Measurements from ENCODE around the gene SETD1B.
A peak's percentile ranks its signal among the peaks of the same experiment; 100 is the strongest.
"Not testable (repeated sequence)": the region's sequence is repeated elsewhere in the genome, so short reads cannot be mapped to it uniquely, and the experiment has no call there.

SETD1B gene

GRCh38 chr12:121781998-121782979, 21.5 kb upstream of the SETD1B start:
- peak; percentile 79 for FAIRE-seq
- DNase-seq (ENCODE audit: insufficient read length) = no peak
- TF ChIP-seq POLR2AphosphoS5 (IDR thresholded peaks at IDR 0.05; ENCODE audit: low read depth, low read length) (peak; percentile 50), TAF1 (IDR thresholded peaks at IDR 0.05; ENCODE audit: borderline replicate concordance, low read depth, low read length) (no peak), POLR2A (IDR thresholded peaks at IDR 0.05; ENCODE audit: low read depth, low read length) (no peak)

- DNase-seq (ENCODE audit: insufficient read length) (no peak), FAIRE-seq (no peak)
- no peak for TF ChIP-seq TAF1 (IDR thresholded peaks at IDR 0.05; ENCODE audit: borderline replicate concordance, low read depth, low read length)
- TF ChIP-seq POLR2A (IDR thresholded peaks at IDR 0.05; ENCODE audit: low read depth, low read length) = no peak
- TF ChIP-seq POLR2AphosphoS5 (IDR thresholded peaks at IDR 0.05; ENCODE audit: low read depth, low read length) = no peak
Measured at GRCh38 chr12:121783766-121784165, 20.0 kb upstream of the SETD1B start.

GRCh38 chr12:121784460-121784859, 19.3 kb upstream of the SETD1B start:
- DNase-seq (ENCODE audit: insufficient read length) = no peak

GRCh38 chr12:121786440-121786825, 17.4 kb upstream of the SETD1B start:
- DNase-seq (ENCODE audit: insufficient read length) (no peak), FAIRE-seq (no peak)
- no peak for TF ChIP-seq TAF1 (IDR thresholded peaks at IDR 0.05; ENCODE audit: borderline replicate concordance, low read depth, low read length)
- no peak for TF ChIP-seq POLR2AphosphoS5 (IDR thresholded peaks at IDR 0.05; ENCODE audit: low read depth, low read length)
- TF ChIP-seq POLR2A (IDR thresholded peaks at IDR 0.05; ENCODE audit: low read depth, low read length) = no peak

More at GRCh38 chr12:121784460-121784859, 19.3 kb upstream of the SETD1B start:
- TF ChIP-seq TAF1 (IDR thresholded peaks at IDR 0.05; ENCODE audit: borderline replicate concordance, low read depth, low read length) (no peak), POLR2AphosphoS5 (IDR thresholded peaks at IDR 0.05; ENCODE audit: low read depth, low read length) (no peak), POLR2A (IDR thresholded peaks at IDR 0.05; ENCODE audit: low read depth, low read length) (no peak)
- FAIRE-seq = no peak

- TF ChIP-seq POLR2A (IDR thresholded peaks at IDR 0.05; ENCODE audit: low read depth, low read length) (no peak), TAF1 (IDR thresholded peaks at IDR 0.05; ENCODE audit: borderline replicate concordance, low read depth, low read length) (no peak), POLR2AphosphoS5 (IDR thresholded peaks at IDR 0.05; ENCODE audit: low read depth, low read length) (no peak)
- FAIRE-seq (peak; percentile 5), DNase-seq (ENCODE audit: insufficient read length) (no peak)
Measured at GRCh38 chr12:121787063-121788025, 16.5 kb upstream of the SETD1B start.

- TF ChIP-seq TAF1 (IDR thresholded peaks at IDR 0.05; ENCODE audit: borderline replicate concordance, low read depth, low read length) (no peak), POLR2AphosphoS5 (IDR thresholded peaks at IDR 0.05; ENCODE audit: low read depth, low read length) (no peak), POLR2A (IDR thresholded peaks at IDR 0.05; ENCODE audit: low read depth, low read length) (no peak)
- FAIRE-seq (no peak), DNase-seq (ENCODE audit: insufficient read length) (no peak)
Measured at GRCh38 chr12:121788176-121788818, 15.5 kb upstream of the SETD1B start.

GRCh38 chr12:121789233-121789781, 14.5 kb upstream of the SETD1B start:
- TF ChIP-seq TAF1 (IDR thresholded peaks at IDR 0.05; ENCODE audit: borderline replicate concordance, low read depth, low read length) (no peak), POLR2AphosphoS5 (IDR thresholded peaks at IDR 0.05; ENCODE audit: low read depth, low read length) (0 out of 2 replicates have a peak, but pooled peaks have one; percentile 22), POLR2A (IDR thresholded peaks at IDR 0.05; ENCODE audit: low read depth, low read length) (no peak)
- no peak for DNase-seq (ENCODE audit: insufficient read length)
- FAIRE-seq = peak; percentile 51

GRCh38 chr12:121789800-121790728, 13.7 kb upstream of the SETD1B start:
- TF ChIP-seq POLR2A (IDR thresholded peaks at IDR 0.05; ENCODE audit: low read depth, low read length) (peak; percentile 72; the same call in 1 of the 2 replicates), TAF1 (IDR thresholded peaks at IDR 0.05; ENCODE audit: borderline replicate concordance, low read depth, low read length) (no peak), POLR2AphosphoS5 (IDR thresholded peaks at IDR 0.05; ENCODE audit: low read depth, low read length) (no peak)
- FAIRE-seq (peak; percentile 77), DNase-seq (ENCODE audit: insufficient read length) (peak; percentile 83)

- DNase-seq (ENCODE audit: insufficient read length); FAIRE-seq: not testable (repeated sequence)
Measured at GRCh38 chr12:121790785-121791184, 13.0 kb upstream of the SETD1B start.

All from GM12892 (cell line).